MCF 10A (cell line): ENCODE data around the gene RGS13. TPM values are rescaled to one million over a fixed set of nuclear protein-coding genes. Genes with fewer than 3 reads are reported as not detected.
A peak's percentile ranks its signal among the peaks of the same experiment; 100 is the strongest.

Source experiments
- BruUV-seq: library from RNA; stranded (reverse); fragments of 400-500 nt; replicated peaks from 2 replicates; lab custom pipeline; 2021; lab: Mats Ljungman, UMichigan
- CTCF ChIA-PET: fragments of 300-600 bp; sonication (Branson Sonifier 250); formaldehyde crosslinking; extraction: SDS; loops from one replicate; lab custom pipeline; 2021; ENCODE audit warnings: antibody characterized with exemption, inconsistent platforms; lab: Yijun Ruan, JAX
- POLR2A ChIA-PET: fragments of 300-600, 350-650 bp; sonication (Branson Sonifier 250); formaldehyde crosslinking; extraction: SDS; loops from one replicate; lab custom pipeline; 2020; ENCODE audit warnings: antibody characterized with exemption, inconsistent platforms; lab: Yijun Ruan, JAX
- DNase-seq: peaks from one replicate; pipeline ENCODE4 v3.0.0-alpha.2; 2018; ENCODE audit not compliant: unreplicated experiment
- H3K27ac Mint-ChIP-seq: one replicate; pipeline ENCODE4 v1.8.0; 2022; ENCODE audit warnings: mild to moderate bottlenecking, low read depth, mixed read lengths; ENCODE audit not compliant: unreplicated experiment
- H3K27me3 Mint-ChIP-seq: one replicate; pipeline ENCODE4 v1.8.0; 2022; ENCODE audit warnings: mixed read lengths; ENCODE audit not compliant: insufficient read depth, unreplicated experiment
- H3K36me3 Mint-ChIP-seq: one replicate; pipeline ENCODE4 v1.8.0; 2022; ENCODE audit warnings: mild to moderate bottlenecking, moderate library complexity, mixed read lengths; ENCODE audit not compliant: insufficient read depth, unreplicated experiment
- H3K4me1 Mint-ChIP-seq: one replicate; pipeline ENCODE4 v1.8.0; 2022; ENCODE audit warnings: mixed read lengths; ENCODE audit not compliant: insufficient read depth, unreplicated experiment
- H3K4me3 Mint-ChIP-seq: one replicate; pipeline ENCODE4 v1.8.0; 2022; ENCODE audit warnings: mild to moderate bottlenecking, moderate library complexity, mixed read lengths; ENCODE audit not compliant: unreplicated experiment
- H3K9me3 Mint-ChIP-seq: one replicate; pipeline ENCODE4 v1.8.0; 2022; ENCODE audit warnings: mixed read lengths; ENCODE audit not compliant: unreplicated experiment
- CTCF ChIP-seq: fragments of 200-600 bp; IDR thresholded peaks from one replicate; pipeline ENCODE4 v1.8.0; 2022; ENCODE audit warnings: antibody characterized with exemption, mild to moderate bottlenecking; ENCODE audit not compliant: unreplicated experiment
- intact Hi-C: fragments of 100-400 bp; cut with micrococcal nuclease; formaldehyde crosslinking; loops from 2 replicates; pipeline ENCODE4 v1.14.1; 2022
- total RNA-seq: library from RNA; stranded (reverse); gene quantifications from 2 replicates; pipeline ENCODE4 v1.2.3, GENCODE V29; 2022

RGS13 gene
- total RNA-seq, 1 experiment from 2014 or later, result not detected

GRCh38 chr1:192698731-192699130, 62.8 kb downstream of the RGS13 start:
- no peaks in the 10 kb centered on the region for H3K36me3 Mint-ChIP-seq
- DNase-seq, result no peak
- BruUV-seq, result no TSS peak
- H3K4me1 Mint-ChIP-seq, result peaks cover 10% of the 10 kb centered on the region
- H3K9me3 Mint-ChIP-seq, result no peaks in the 10 kb centered on the region
- ChIA-PET CTCF (interaction anchor here (0.6 kb wide), 1 partner anchor 264 kb away, joined by 3 read pairs; no protein-coding TSS in a partner anchor), POLR2A (interaction anchor here (0.6 to 0.7 kb wide), 2 partner anchors 21 to 52 kb away, joined by 3 to 4 read pairs; no protein-coding TSS in a partner anchor)
- no peak overlapping the region for H3K4me3 Mint-ChIP-seq
- intact Hi-C loops, result no loop called here
- no peak overlapping the region for H3K27ac Mint-ChIP-seq
- H3K27me3 Mint-ChIP-seq, result no peaks in the 10 kb centered on the region
- no peak for TF ChIP-seq CTCF

GRCh38 chr1:192700834-192701271, 64.9 kb downstream of the RGS13 start:
- BruUV-seq, result no TSS peak
- Mint-ChIP-seq H3K4me3 (no peak overlapping the region), H3K36me3 (no peaks in the 10 kb centered on the region), H3K27me3 (no peaks in the 10 kb centered on the region), H3K4me1 (peaks cover 10% of the 10 kb centered on the region), H3K27ac (peak overlapping the region; percentile 10), H3K9me3 (no peaks in the 10 kb centered on the region)
- intact Hi-C loops, result no loop called here
- ChIA-PET POLR2A (interaction anchor here (0.5 to 0.7 kb wide), 2 partner anchors 40 to 68 kb away, joined by 3 read pairs; no protein-coding TSS in a partner anchor), CTCF (interaction anchor here (0.5 to 1.6 kb wide), 4 partner anchors 104 to 239 kb away, joined by 3 to 4 read pairs (median 4); no protein-coding TSS in a partner anchor)
- DNase-seq, result peak; percentile 66
- no peak for TF ChIP-seq CTCF

- no peak overlapping the region for H3K4me3 Mint-ChIP-seq
- no peak for TF ChIP-seq CTCF
- POLR2A ChIA-PET, result interaction anchor here (0.7 to 1.0 kb wide), 4 partner anchors 20 to 79 kb away, joined by 3 read pairs; no protein-coding TSS in a partner anchor
- no peaks in the 10 kb centered on the region for H3K36me3 Mint-ChIP-seq
- peak; percentile 79 for DNase-seq
- H3K9me3 Mint-ChIP-seq, result no peaks in the 10 kb centered on the region
- intact Hi-C loops, result no loop called here
- no peaks in the 10 kb centered on the region for H3K27me3 Mint-ChIP-seq
- peaks cover 10% of the 10 kb centered on the region for H3K4me1 Mint-ChIP-seq
- CTCF ChIA-PET, result interaction anchor here (1.3 kb wide), 2 partner anchors 8 to 105 kb away, joined by 3 read pairs; no protein-coding TSS in a partner anchor
- no TSS peak for BruUV-seq
- H3K27ac Mint-ChIP-seq, result peak overlapping the region; percentile 10
These were observed 66.4 kb downstream of the RGS13 start for GRCh38 chr1:192702212-192702902.

GRCh38 chr1:192703283-192704206, 67.6 kb downstream of the RGS13 start:
- no TSS peak for BruUV-seq
- no peak overlapping the region for H3K27ac Mint-ChIP-seq
- intact Hi-C loops, result no loop called here
- DNase-seq, result no peak
- CTCF ChIA-PET, result interaction anchor here (1.3 kb wide), 2 partner anchors 9 to 104 kb away, joined by 3 read pairs; no protein-coding TSS in a partner anchor
- H3K4me1 Mint-ChIP-seq, result peaks cover 10% of the 10 kb centered on the region
- H3K4me3 Mint-ChIP-seq, result no peak overlapping the region
- TF ChIP-seq CTCF, result no peak
- H3K27me3 Mint-ChIP-seq, result no peaks in the 10 kb centered on the region
- no peaks in the 10 kb centered on the region for H3K9me3 Mint-ChIP-seq
- POLR2A ChIA-PET, result no interaction called here
- H3K36me3 Mint-ChIP-seq, result no peaks in the 10 kb centered on the region
